Measurements from ENCODE around the gene ANTXRL.
"Not testable (repeated sequence)": the region's sequence is repeated elsewhere in the genome, so short reads cannot be mapped to it uniquely, and the experiment has no call there.

ANTXRL gene

DNA sequence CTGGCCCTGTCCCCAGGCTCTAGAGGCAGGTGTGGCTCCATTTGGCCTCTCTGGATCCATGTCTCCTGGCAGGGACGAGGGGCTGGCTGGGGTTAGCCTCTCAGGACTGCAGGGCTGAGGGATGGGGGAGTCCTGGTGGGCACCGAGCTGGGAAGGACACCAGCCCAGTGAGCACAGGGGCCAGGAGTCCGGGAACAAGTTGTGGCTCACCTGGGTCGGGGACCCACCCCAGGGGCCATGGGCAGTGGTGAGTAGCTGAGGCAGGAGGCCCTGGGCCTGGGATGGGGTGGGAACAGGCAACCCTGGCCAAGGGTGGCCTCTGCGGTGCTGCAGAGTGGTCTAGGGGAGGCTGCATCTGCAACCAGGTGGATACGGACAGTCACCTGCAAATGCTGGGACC, 24.1 kb downstream of the ANTXRL start:
- TF ChIP-seq, protein P1, sequence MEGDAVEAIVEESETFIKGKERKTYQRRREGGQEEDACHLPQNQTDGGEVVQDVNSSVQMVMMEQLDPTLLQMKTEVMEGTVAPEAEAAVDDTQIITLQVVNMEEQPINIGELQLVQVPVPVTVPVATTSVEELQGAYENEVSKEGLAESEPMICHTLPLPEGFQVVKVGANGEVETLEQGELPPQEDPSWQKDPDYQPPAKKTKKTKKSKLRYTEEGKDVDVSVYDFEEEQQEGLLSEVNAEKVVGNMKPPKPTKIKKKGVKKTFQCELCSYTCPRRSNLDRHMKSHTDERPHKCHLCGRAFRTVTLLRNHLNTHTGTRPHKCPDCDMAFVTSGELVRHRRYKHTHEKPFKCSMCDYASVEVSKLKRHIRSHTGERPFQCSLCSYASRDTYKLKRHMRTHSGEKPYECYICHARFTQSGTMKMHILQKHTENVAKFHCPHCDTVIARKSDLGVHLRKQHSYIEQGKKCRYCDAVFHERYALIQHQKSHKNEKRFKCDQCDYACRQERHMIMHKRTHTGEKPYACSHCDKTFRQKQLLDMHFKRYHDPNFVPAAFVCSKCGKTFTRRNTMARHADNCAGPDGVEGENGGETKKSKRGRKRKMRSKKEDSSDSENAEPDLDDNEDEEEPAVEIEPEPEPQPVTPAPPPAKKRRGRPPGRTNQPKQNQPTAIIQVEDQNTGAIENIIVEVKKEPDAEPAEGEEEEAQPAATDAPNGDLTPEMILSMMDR (conservative IDR thresholded peaks at IDR 0.05): no peak
- H3K27ac ChIP-seq: no peak overlapping the region

- H3K27ac ChIP-seq: no peak overlapping the region
- TF ChIP-seq, protein P1 (conservative IDR thresholded peaks at IDR 0.05): no peak
These were observed 24.7 kb downstream of the ANTXRL start for GRCh38 chr10:46311501-46311951.

DNA sequence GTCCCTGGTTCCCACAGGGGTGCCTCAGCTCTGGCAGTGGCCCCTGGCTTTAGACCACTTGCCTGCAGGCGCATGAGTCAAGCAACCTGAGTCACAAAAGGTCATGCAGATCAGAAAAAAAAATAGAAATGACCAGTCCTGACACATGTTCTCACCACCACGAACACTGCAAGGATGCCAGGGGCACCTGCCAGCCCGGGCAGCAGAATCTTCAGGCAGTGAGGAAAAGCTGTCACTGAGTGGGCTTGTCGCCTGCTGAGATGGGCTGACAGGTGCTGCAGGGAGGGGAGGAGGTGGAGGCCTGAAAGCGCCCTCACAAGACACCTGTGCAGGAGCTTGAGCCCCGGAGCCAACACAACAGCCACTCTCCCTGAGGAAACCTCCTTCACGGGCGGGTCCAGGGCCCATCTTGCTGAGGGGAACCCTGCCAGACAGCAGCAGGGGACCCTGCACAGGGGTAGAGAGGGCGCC, 25.2 kb downstream of the ANTXRL start:
- H3K27ac ChIP-seq: not testable (repeated sequence)

DNA sequence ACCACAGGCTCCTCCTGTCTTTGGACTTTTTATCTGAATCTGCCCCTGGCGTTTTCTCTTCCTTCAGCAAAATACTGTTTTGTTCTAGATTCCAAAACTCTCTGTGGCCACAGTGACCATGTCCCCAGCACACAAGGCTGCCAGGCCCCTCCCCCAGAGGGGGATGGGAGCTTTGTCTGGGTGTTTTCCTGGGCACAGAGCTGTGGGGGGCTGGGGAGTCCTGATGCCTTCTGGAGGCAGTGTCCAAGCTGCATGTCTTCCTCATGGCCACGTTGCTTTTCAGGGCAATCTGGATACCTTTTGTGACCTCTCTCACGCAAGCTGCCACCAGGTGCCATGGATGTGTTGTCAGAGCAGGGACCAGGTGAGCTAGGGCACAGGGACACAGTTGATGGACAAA, 26.2 kb downstream of the ANTXRL start:
- TF ChIP-seq, protein P1 (conservative IDR thresholded peaks at IDR 0.05): no peak
- H3K27ac ChIP-seq: no peak overlapping the region

DNA sequence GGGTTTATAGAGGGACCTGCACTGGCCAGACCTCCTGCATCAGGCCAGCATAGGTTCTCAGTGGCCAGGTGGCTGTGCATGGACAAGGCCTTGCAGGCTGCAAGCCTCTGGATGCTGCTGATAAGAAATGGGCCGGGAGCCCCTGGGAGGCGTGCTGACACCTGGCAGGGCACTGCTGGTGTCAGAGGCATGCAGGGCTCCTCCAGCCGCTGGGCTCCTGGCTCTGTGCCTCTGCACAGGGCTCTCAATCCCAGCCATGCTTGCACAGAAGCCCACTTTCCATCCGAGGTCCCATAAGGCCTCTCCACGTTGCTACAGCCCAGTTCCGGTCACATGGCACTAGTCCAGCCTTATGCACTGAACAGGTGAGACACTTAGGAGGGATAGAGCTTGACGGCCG, 27.3 kb downstream of the ANTXRL start:
- H3K27ac ChIP-seq: peak overlapping the region; percentile 83; the same call in 1 of the 2 replicates
- TF ChIP-seq, protein P1 (conservative IDR thresholded peaks at IDR 0.05): no peak

- peak overlapping the region; percentile 83 for H3K27ac ChIP-seq
These were observed 28.5 kb downstream of the ANTXRL start for GRCh38 chr10:46315071-46315860.

GRCh38 chr10:46317370-46317769, 30.6 kb downstream of the ANTXRL start:
- TF ChIP-seq, protein P1 (conservative IDR thresholded peaks at IDR 0.05): no peak

DNA sequence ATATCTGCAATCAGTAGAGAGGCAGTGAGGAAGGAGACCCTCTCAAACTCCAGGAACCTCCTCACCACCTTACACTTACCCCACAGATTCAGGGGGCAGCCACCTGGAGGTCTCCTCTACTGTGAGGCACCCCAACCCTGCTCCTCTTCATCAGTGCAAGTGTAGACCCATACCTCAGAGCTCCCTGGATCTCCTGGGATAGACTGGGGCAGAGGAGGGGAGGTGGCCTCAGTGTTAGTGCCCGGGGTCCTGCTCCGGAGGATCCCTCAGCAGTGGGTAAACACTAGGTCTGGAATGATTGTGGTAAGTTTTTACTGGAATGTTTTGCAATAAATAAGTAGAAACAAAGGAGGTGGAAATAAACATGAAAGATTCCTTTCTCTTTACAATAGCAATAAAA, 31.1 kb downstream of the ANTXRL start:
- TF ChIP-seq, protein P1 (conservative IDR thresholded peaks at IDR 0.05): no peak
- H3K27ac ChIP-seq: peak overlapping the region; percentile 83; the same call in 1 of the 2 replicates

More at GRCh38 chr10:46317370-46317769, 30.6 kb downstream of the ANTXRL start:
- peak overlapping the region; percentile 83; the same call in 1 of the 2 replicates for H3K27ac ChIP-seq

Measured in VCaP (cell line).